Activated T-cell treated with anti-CD3 and anti-CD28 coated beads for 1 hour (primary cell): ENCODE measurements around the gene CIAPIN1.
A peak's percentile ranks its signal among the peaks of the same experiment; 100 is the strongest.

Source experiments
- DNase-seq: peaks from one replicate; pipeline ENCODE4 v3.0.0-alpha.2; 2020; ENCODE audit warnings: low read depth

Gene CIAPIN1

GRCh38 chr16:57476546-57477410 is 29.6 kb upstream of the CIAPIN1 start:
- no peak for DNase-seq

GRCh38 chr16:57475711-57476339 is 28.6 kb upstream of the CIAPIN1 start:
- DNase-seq: peak; percentile 54

- no peak for DNase-seq
These were observed 27.8 kb upstream of the CIAPIN1 start for GRCh38 chr16:57474671-57475661.

- DNase-seq: no peak
These were observed 26.7 kb upstream of the CIAPIN1 start for GRCh38 chr16:57473906-57474305.

GRCh38 chr16:57473176-57473840 is 26.1 kb upstream of the CIAPIN1 start:
- no peak for DNase-seq

- DNase-seq: no peak
These were observed 25.5 kb upstream of the CIAPIN1 start for GRCh38 chr16:57472665-57473060.

- no peak for DNase-seq
These were observed 24.9 kb upstream of the CIAPIN1 start for GRCh38 chr16:57471852-57472664.

- DNase-seq: no peak
These were observed 24.0 kb upstream of the CIAPIN1 start for GRCh38 chr16:57471209-57471608.

GRCh38 chr16:57470711-57471110 is 23.5 kb upstream of the CIAPIN1 start:
- DNase-seq: no peak

GRCh38 chr16:57469917-57470470 is 22.8 kb upstream of the CIAPIN1 start:
- DNase-seq: no peak

GRCh38 chr16:57469046-57469445 is 21.9 kb upstream of the CIAPIN1 start:
- no peak for DNase-seq

GRCh38 chr16:57468346-57468745 is 21.2 kb upstream of the CIAPIN1 start:
- DNase-seq: no peak

GRCh38 chr16:57464523-57464922 is 17.3 kb upstream of the CIAPIN1 start:
- no peak for DNase-seq

GRCh38 chr16:57462978-57463362 is 15.8 kb upstream of the CIAPIN1 start:
- DNase-seq: no peak

- peak; percentile 94 for DNase-seq
These were observed 15.2 kb upstream of the CIAPIN1 start, which contains the start of gene POLR2C for GRCh38 chr16:57462209-57462977. POLR2C (plus strand) TSS chr16:57462679; CDS start chr16:57462725, 46 bp downstream.

- no peak for DNase-seq
These were observed 4.8 kb upstream of the CIAPIN1 start for GRCh38 chr16:57452021-57452420.

- DNase-seq: no peak
These were observed 527 bp downstream of the CIAPIN1 start for GRCh38 chr16:57446531-57447185.

- no peak for DNase-seq
These were observed 1.7 kb downstream of the CIAPIN1 start for GRCh38 chr16:57445510-57445909.

GRCh38 chr16:57444711-57445110 is 2.5 kb downstream of the CIAPIN1 start:
- no peak for DNase-seq
